GM10847 (cell line): ENCODE data around the gene GNB4.

Experiments
- POLR2A ChIP-seq: IDR thresholded peaks from 2 replicates; pipeline ENCODE4 v1.6.1; 2011; ENCODE audit not compliant: insufficient read length; ENCODE audit errors: extremely low read depth

The GNB4 gene

DNA sequence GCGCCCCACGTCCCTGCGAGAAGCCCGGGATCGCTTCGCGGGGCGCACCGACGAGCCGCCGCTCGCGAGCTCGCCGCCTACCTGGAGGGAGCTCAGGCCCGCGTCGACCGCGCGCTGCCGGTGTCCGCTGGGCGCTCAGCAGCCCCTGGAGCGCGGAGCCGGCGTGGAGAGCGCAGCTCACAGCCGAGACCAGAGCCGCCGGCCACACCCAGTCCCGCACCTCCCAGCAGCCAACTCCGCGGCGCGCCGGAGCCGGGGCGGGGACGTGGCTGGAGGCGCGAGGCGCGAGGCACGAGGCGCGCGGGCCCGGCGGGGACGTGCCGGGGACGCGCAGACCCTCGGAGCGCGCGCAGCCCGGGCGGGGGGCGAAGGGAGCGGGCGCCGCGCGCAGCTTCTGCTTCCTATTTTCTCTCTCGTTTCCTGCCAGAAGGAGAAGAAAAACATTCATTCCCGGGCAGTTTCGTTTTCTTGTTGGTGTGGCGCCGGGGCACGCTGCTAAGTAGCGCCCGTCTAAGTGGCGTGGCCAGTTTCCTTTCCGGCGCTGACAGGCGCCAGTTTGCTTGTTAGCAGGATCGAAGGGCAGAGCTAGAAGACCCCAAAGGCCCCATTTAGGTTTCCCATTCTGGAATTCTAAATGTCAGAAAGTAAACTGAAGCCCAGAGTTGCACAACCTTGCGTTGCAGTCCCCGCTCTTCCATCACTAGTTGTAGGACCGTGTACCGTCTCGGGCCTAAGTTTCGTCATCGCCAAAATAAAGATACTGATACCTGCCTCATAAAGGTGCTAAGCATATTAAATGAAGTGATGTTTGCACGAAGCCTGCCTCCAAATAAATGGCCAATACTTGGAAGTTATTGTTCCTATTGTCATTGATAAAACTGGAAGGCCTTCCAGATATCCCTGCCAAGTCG is at the start of gene GNB4:
GNB4 (minus strand) TSS at position 206 of the 911 bp plus-strand sequence. CDS start 25,270 bp downstream, outside the sequence.
- TF ChIP-seq POLR2A = no peak

DNA sequence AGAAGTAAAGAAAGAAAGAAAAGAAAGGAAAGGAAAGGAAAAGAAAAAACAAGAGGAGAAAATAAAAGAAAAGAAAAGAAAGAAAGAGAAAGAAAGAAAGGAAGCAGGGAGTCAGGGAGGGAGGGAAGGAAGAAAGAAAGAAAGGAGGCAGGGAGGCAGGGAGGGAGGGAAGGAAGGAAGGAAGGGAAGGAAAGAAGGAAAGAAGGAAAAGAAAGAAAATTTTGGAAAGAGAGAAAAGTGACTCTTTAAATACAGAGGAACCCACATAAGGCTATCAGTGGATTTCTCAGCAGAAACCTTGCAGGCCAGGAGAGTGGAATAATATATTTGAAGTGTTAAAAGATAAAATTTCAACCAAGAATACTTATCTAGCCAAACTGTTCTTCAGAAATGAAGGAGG is 44.2 kb upstream of the GNB4 start:
- TF ChIP-seq POLR2A = no peak

DNA sequence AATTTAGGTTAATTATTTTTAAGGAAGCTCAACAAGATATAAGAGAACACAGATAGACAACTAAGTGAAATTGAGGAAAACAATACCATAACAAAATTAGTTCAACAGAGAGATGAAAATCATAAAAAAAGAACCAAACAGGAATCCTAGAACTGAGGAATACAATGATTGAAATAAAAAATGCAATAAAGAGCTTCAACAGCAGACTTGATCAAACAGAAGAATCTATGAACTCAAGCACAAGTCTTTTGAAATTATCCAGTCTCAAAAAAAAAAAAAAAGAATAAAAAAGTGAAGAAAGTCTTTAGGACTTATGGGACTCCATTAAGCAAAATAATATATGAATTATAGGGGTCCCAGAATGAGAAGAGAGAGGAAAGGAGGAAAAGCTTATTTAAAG is 42.0 kb upstream of the GNB4 start:
- no peak for TF ChIP-seq POLR2A

DNA sequence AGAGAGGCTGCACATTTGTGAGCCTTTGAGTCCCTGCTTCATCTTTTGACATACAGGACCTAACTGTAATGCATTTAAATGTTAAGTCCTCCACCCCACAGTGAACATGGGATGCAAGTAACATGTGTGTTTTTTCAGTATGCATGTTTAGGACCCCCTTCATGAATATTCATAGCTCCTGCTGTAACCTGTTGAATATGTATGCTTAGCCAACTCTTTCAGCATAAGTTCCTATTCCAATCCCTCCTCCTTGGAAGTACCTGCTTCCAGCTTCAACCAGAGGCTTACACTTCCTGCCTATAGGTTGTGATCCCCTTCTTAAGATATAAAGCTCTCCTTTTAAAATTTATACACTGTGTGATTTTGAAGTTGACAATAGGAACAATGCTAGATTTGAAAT is 36.9 kb upstream of the GNB4 start:
- no peak for TF ChIP-seq POLR2A

DNA sequence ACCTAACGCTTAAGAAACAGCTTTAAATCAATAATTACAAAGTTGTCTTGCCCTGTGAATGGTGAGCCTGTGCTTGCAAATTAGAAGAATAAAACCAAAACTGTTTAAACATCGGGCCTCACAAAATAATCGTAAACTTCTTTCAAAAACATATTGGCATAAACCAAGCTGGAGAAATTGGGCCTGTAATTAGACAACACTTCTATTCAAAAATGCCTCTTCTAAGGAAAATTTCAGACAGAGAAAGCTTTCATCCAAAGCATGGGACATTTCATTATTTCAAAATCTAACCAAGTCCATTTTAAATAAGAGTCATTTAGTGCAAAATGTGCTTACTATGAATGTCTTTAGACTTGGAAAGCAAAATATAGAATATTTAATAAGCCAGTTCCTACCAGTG is 35.5 kb upstream of the GNB4 start:
- no peak for TF ChIP-seq POLR2A

- TF ChIP-seq POLR2A = no peak
Measured at GRCh38 chr3:179482857-179483256, 31.6 kb upstream of the GNB4 start.

- no peak for TF ChIP-seq POLR2A
Measured at GRCh38 chr3:179476215-179476614, 24.9 kb upstream of the GNB4 start.

DNA sequence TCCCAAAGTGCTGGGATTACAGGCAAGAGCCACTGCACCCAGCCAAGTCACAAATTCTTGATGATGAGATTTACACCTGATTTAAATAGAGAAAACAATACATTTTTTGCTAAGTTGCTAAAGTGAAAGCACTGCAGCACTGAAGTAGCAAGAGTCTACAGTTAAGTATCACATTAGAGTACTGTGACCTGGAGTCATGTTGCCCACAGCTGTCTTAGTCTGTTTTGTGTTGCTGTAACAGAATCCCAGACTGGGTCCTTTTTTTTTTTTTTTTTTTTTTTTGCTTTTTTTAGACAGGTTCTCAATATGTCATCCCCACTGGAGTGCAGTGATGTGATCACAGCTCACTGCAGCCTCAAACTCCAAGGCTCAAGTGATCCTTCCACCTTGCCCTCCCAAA is 23.2 kb upstream of the GNB4 start:
- no peak for TF ChIP-seq POLR2A

- no peak for TF ChIP-seq POLR2A
Measured at GRCh38 chr3:179473565-179473964, 22.3 kb upstream of the GNB4 start.

- TF ChIP-seq POLR2A = no peak
Measured at GRCh38 chr3:179464323-179465092, 13.2 kb upstream of the GNB4 start.

GRCh38 chr3:179463319-179463718 is 12.0 kb upstream of the GNB4 start:
- TF ChIP-seq POLR2A = no peak

GRCh38 chr3:179460260-179460659 is 9.0 kb upstream of the GNB4 start:
- no peak for TF ChIP-seq POLR2A

- no peak for TF ChIP-seq POLR2A
Measured at GRCh38 chr3:179455954-179456353, 4.7 kb upstream of the GNB4 start.

- no peak for TF ChIP-seq POLR2A
Measured at GRCh38 chr3:179454887-179455286, 3.6 kb upstream of the GNB4 start.

DNA sequence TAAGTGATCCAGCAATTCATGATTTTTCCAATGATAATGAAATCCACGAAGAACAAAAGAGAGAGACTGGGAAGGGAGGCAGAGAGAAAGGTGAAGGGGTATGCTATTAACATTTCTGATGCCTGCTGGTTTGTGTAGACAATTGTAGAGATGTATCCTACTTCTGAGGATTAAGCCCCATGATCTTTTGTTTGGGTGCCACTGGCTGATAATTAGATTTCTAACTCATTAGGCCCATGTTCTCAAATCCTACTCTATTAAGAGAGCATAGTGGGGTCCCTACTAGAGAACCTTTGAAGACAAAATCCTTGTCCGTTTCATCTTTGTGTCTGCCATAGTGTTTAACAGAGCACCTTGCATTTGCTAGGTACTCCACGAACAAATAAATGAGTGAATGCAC is 2.7 kb upstream of the GNB4 start:
- no peak for TF ChIP-seq POLR2A

- TF ChIP-seq POLR2A = no peak
Measured at GRCh38 chr3:179452872-179453271, 1.6 kb upstream of the GNB4 start.

GRCh38 chr3:179452176-179452564 is 900 bp upstream of the GNB4 start:
- no peak for TF ChIP-seq POLR2A

DNA sequence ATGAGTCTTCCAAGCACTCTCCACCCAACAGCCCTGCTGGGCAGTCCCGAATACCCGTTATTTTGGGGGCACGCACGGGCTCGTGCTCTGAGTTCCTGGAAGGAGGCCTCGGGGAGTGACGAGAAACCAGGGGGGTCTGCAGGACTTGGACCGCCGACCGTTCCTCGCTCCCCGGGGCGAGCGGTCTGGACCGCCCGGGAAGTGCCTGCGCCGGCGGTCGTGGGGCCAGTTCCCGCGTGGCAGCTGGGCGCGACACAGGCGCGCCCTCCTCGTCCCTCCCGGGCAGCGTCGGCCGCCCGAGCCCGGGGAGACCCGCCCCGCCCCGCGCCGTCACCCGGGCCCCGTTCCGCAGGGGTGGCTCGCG is 387 bp downstream of the GNB4 start:
- no peak for TF ChIP-seq POLR2A
